H1 (cell line): Measurements from ENCODE around the gene PRPF31. TPM values are rescaled to one million over a fixed set of nuclear protein-coding genes. Genes with fewer than 3 reads are reported as not detected.

Experiments used
- CTCF ChIA-PET: fragments of 300-600 bp; sonication (Branson Sonifier 250); formaldehyde crosslinking; loops from one replicate; lab custom pipeline; 2021; ENCODE audit not compliant: partially characterized antibody; lab: Charles Lee
- POLR2A ChIA-PET: fragments of 300-600 bp; sonication (Branson Sonifier 250); formaldehyde crosslinking; loops from one replicate; lab custom pipeline; 2021; ENCODE audit warnings: inconsistent platforms; ENCODE audit not compliant: partially characterized antibody; lab: Charles Lee
- DNase-seq, 2 experiments: peaks; one replicate each; pipeline versions ENCODE4 v3.0.0 to v3.0.0-alpha.2; 2010 to 2022; ENCODE audit warnings: low spot score in 2 of 2, low read depth in 1 of 2, mixed read lengths in 1 of 2
- FAIRE-seq: peaks from 2 replicates; lab custom pipeline; 2011; peaks lifted over from hg19 to GRCh38; lab: Jason Lieb, UNC
- H2AFZ ChIP-seq: 2 replicates; pipeline ENCODE4 v1.8.1; 2012; ENCODE audit warnings: low read length, inconsistent platforms
- H2AK5ac ChIP-seq: 2 replicates; pipeline ENCODE4 v1.6.1; 2013; ENCODE audit warnings: low read depth, low read length
- H2BK120ac ChIP-seq: replicated peaks from 2 replicates; pipeline ENCODE3; 2013; ENCODE audit warnings: low read depth, low read length, inconsistent platforms
- H2BK12ac ChIP-seq: 2 replicates; pipeline ENCODE4 v1.6.1; 2013; ENCODE audit warnings: low read depth, low read length
- H2BK15ac ChIP-seq: 2 replicates; pipeline ENCODE4 v1.6.1; 2013; ENCODE audit warnings: low read length
- H2BK20ac ChIP-seq: 2 replicates; pipeline ENCODE4 v1.6.1; 2013; ENCODE audit warnings: low read length
- H2BK5ac ChIP-seq: 2 replicates; pipeline ENCODE4 v1.6.1; 2013; ENCODE audit warnings: low read depth, low read length
- H3K14ac ChIP-seq: 2 replicates; pipeline ENCODE4 v1.6.1; 2013; ENCODE audit warnings: inconsistent platforms; ENCODE audit not compliant: insufficient read length
- H3K18ac ChIP-seq: 2 replicates; pipeline ENCODE4 v1.6.1; 2013; ENCODE audit warnings: low read length; ENCODE audit errors: extremely low read depth
- H3K23ac ChIP-seq: 2 replicates; pipeline ENCODE4 v1.6.1; 2013; ENCODE audit warnings: inconsistent platforms; ENCODE audit not compliant: insufficient read length
- H3K23me2 ChIP-seq: 2 replicates; pipeline ENCODE4 v1.6.1; 2013; ENCODE audit warnings: low read depth, low read length
- H3K27ac ChIP-seq: 2 replicates; pipeline ENCODE4 v1.6.1; 2011; ENCODE audit warnings: low read depth, low read length, inconsistent platforms
- H3K27me3 ChIP-seq, 4 experiments: replicated peaks in 1 of 4; 1 replicate in 1 of 4; 2 replicates in 3 of 4; pipeline versions ENCODE4 v1.6.1 to v1.8.1; 2011 to 2013; ENCODE audit warnings: low read length in 3 of 4, mild to moderate bottlenecking in 3 of 4, inconsistent platforms in 2 of 4, mixed read lengths in 2 of 4, moderate library complexity in 1 of 4; ENCODE audit not compliant: control insufficient read depth in 3 of 4, insufficient read depth in 3 of 4; ENCODE audit errors: extremely low read depth in 1 of 4
- H3K36me3 ChIP-seq, 4 experiments: 2 replicates each; pipeline versions ENCODE4 v1.6.1 to v1.8.1; 2011 to 2013; ENCODE audit warnings: mild to moderate bottlenecking in 4 of 4, low read length in 3 of 4, moderate library complexity in 2 of 4, control low read depth in 1 of 4, inconsistent platforms in 1 of 4; ENCODE audit not compliant: insufficient read depth in 4 of 4, control insufficient read depth in 2 of 4
- H3K4ac ChIP-seq: replicated peaks from 2 replicates; pipeline ENCODE3; 2013; ENCODE audit warnings: low read length, low read depth, mixed read lengths, inconsistent platforms; ENCODE audit not compliant: insufficient read length
- H3K4me1 ChIP-seq, 4 experiments: replicated peaks in 1 of 4; 1 replicate in 1 of 4; 2 replicates in 3 of 4; pipeline versions ENCODE4 v1.6.1 to v1.8.1; 2011 to 2013; ENCODE audit warnings: low read length in 3 of 4, inconsistent platforms in 2 of 4, mixed read lengths in 1 of 4; ENCODE audit not compliant: insufficient read depth in 4 of 4, control insufficient read depth in 3 of 4
- H3K4me2 ChIP-seq, 2 experiments: 2 replicates each; pipeline versions ENCODE4 v1.6.1 to v1.8.1; 2011 to 2013; ENCODE audit warnings: low read depth in 2 of 2, low read length in 2 of 2, control low read depth in 1 of 2, inconsistent platforms in 1 of 2, mild to moderate bottlenecking in 1 of 2; ENCODE audit not compliant: insufficient read depth in 1 of 2
- H3K4me3 ChIP-seq, 4 experiments: fragments of 200-600, 300-600 bp in 1 of 4; sonication (generic), shearing (Covaris generic), sonication (Bioruptor Twin) in 1 of 4; 2 replicates each; pipeline versions ENCODE4 v1.5.1 to v1.8.1; 2011 to 2016; ENCODE audit warnings: low read length in 4 of 4, low read depth in 3 of 4, control low read depth in 2 of 4, inconsistent platforms in 2 of 4, mild to moderate bottlenecking in 2 of 4, mixed read lengths in 1 of 4, moderate library complexity in 1 of 4; ENCODE audit not compliant: insufficient read depth in 2 of 4; ENCODE audit errors: extremely low read depth in 1 of 4
- H3K56ac ChIP-seq: replicated peaks from 2 replicates; pipeline ENCODE3; 2013; ENCODE audit warnings: low read depth, mild to moderate bottlenecking, mixed read lengths, low read length, inconsistent platforms; ENCODE audit not compliant: insufficient read length
- H3K79me1 ChIP-seq: 2 replicates; pipeline ENCODE4 v1.6.1; 2013; ENCODE audit warnings: low read depth, low read length, control low read depth
- H3K79me2 ChIP-seq, 2 experiments: 2 replicates each; pipeline versions ENCODE4 v1.6.1 to v1.8.1; 2012 to 2013; ENCODE audit warnings: low read length in 2 of 2, mild to moderate bottlenecking in 2 of 2, inconsistent platforms in 1 of 2; ENCODE audit not compliant: insufficient read depth in 2 of 2, control insufficient read depth in 1 of 2
- H3K9ac ChIP-seq, 4 experiments: replicated peaks in 1 of 4; 1 replicate in 1 of 4; 2 replicates in 3 of 4; pipeline versions ENCODE4 v1.6.1 to v1.8.1; 2011 to 2013; ENCODE audit warnings: low read depth in 3 of 4, low read length in 3 of 4, control low read depth in 2 of 4, mild to moderate bottlenecking in 2 of 4, moderate library complexity in 2 of 4, inconsistent platforms in 1 of 4; ENCODE audit errors: extremely low read depth in 1 of 4
- H3K9me3 ChIP-seq, 2 experiments: 2 replicates each; pipeline versions ENCODE4 v1.6.1 to v1.8.1; 2012 to 2013; ENCODE audit warnings: mild to moderate bottlenecking in 2 of 2, moderate library complexity in 2 of 2, control low read depth in 1 of 2, inconsistent platforms in 1 of 2, low read depth in 1 of 2, low read length in 1 of 2, mixed read lengths in 1 of 2; ENCODE audit not compliant: insufficient read depth in 2 of 2
- H4K20me1 ChIP-seq, 2 experiments: replicated peaks in 1 of 2; 2 replicates each; pipeline versions ENCODE3 to v1.8.1; 2011 to 2013; ENCODE audit warnings: inconsistent platforms in 2 of 2, low read length in 2 of 2, mild to moderate bottlenecking in 1 of 2; ENCODE audit not compliant: insufficient read depth in 2 of 2, control insufficient read depth in 1 of 2
- H4K5ac ChIP-seq: 2 replicates; pipeline ENCODE4 v1.6.1; 2013; ENCODE audit warnings: low read length, low read depth, mixed read lengths, inconsistent platforms; ENCODE audit not compliant: insufficient read length
- H4K8ac ChIP-seq: 2 replicates; pipeline ENCODE4 v1.8.0; 2013; ENCODE audit warnings: mild to moderate bottlenecking, moderate library complexity, low read length, inconsistent platforms; ENCODE audit not compliant: insufficient read depth; ENCODE audit errors: extremely low read depth
- H4K91ac ChIP-seq: replicated peaks from 2 replicates; pipeline ENCODE3; 2013; ENCODE audit warnings: low read length, mixed read lengths, inconsistent platforms; ENCODE audit not compliant: insufficient read length
- CEBPB ChIP-seq: IDR thresholded peaks from 2 replicates; pipeline ENCODE4 v1.6.1; 2012; ENCODE audit warnings: low read depth, low read length
- CHD1 ChIP-seq: IDR thresholded peaks from 2 replicates; pipeline ENCODE4 v1.6.1; 2012; ENCODE audit warnings: low read depth, low read length, improper control_type of control experiment
- GTF2F1 ChIP-seq: IDR thresholded peaks from 2 replicates; pipeline ENCODE4 v1.6.1; 2012; ENCODE audit warnings: low read depth, low read length, improper control_type of control experiment, borderline replicate concordance
- MAFK ChIP-seq: IDR thresholded peaks from 2 replicates; pipeline ENCODE4 v1.6.1; 2012; ENCODE audit warnings: low read depth, mild to moderate bottlenecking, improper control_type of control experiment, low read length
- POLR2A ChIP-seq, 2 experiments: IDR thresholded peaks; 1 replicate in 1 of 2; 2 replicates in 1 of 2; pipeline ENCODE4 v1.6.1; 2011; ENCODE audit warnings: low read depth in 2 of 2, low read length in 2 of 2, mild to moderate bottlenecking in 2 of 2; ENCODE audit errors: control extremely low read depth in 1 of 2
- SAP30 ChIP-seq: fragments of 300-600 bp; sonication (generic); IDR thresholded peaks from 2 replicates; pipeline ENCODE4 v1.7.1; 2012; ENCODE audit warnings: low read length, moderate library complexity, mild to moderate bottlenecking, inconsistent platforms; ENCODE audit not compliant: insufficient read depth, insufficient replicate concordance
- SIX5 ChIP-seq: IDR thresholded peaks from 2 replicates; pipeline ENCODE4 v1.6.1; 2011; ENCODE audit warnings: mild to moderate bottlenecking, low read depth, low read length
- WGBS, 2 experiments: shearing (Covaris generic) in 1 of 2; methylation state at CpG; one replicate each; pipeline versions ENCODE4 v1.1.6 to v1.1.7; 2013 to 2015; ENCODE audit warnings: low lambda C conversion rate in 2 of 2, mixed read lengths in 2 of 2, inconsistent platforms in 1 of 2, low coverage in 1 of 2, missing lambda C conversion rate in 1 of 2; ENCODE audit not compliant: insufficient replicate concordance in 2 of 2, insufficient coverage in 1 of 2, insufficient read length in 1 of 2; ENCODE audit errors: extremely low coverage in 1 of 2, missing lambda C conversion rate in 1 of 2; 5-methylcytosine and 5-hydroxymethylcytosine counted together
- polyA plus RNA-seq, 7 experiments: library from polyadenylated mRNA; depleted of rRNA in 3 of 7; stranded (reverse) in 5 of 7; unstranded in 2 of 7; fragments of >200 nt in 5 of 7; fragments of 200-250 nt in 2 of 7; gene quantifications; 1 replicate in 5 of 7; 2 replicates in 1 of 7; 4 replicates in 1 of 7; pipeline versions ENCODE4 v1.2.1 to v1.2.3, GENCODE V29; 2011 to 2013; ENCODE audit warnings: missing spikeins in 2 of 7, mixed read lengths in 2 of 7
- total RNA-seq: library from RNA; stranded (reverse); fragmentation: NEBNext Ultra II Directional; extraction: Animal tissue kit (Norgen Biotek cat#: 25700); gene quantifications from 2 replicates; pipeline ENCODE4 v1.2.1, GENCODE V29; 2021
- TF ChIP-seq, protein P1 (sequence below): IDR thresholded peaks from 2 replicates; pipeline ENCODE4 v1.6.1; 2011; ENCODE audit warnings: low read length, improper control_type of control experiment

PRPF31 gene
- total and polyA plus RNA-seq, 2 of the 8 experiments (the other 6 are each of a cell fraction or from before 2014, with no cell fraction given) = 51.1 to 97.4 TPM

DNA sequence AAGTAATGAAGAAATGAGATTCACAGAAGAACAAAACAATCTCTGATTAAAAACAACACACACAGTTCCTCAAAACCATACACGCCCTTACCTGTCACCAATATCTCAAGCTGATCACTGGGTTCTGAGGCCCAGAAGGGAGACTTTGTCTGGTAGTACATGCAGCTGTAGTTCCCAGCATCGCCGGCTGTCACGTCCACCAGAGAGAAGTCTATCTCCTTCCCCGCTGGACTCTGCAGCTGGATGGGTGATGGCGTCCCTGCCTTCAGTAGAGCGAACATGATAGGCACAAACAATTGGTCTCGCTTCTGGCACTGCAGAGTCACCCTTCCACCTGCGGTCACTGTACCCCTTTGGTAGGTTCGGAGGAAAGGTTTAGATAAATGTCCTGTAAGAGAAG lies 41.7 kb upstream of the PRPF31 start:
- no peaks in the 10 kb centered on the region; a peak in 1 of 7 replicates for H3K27me3 ChIP-seq
- no peak overlapping the region for H2BK12ac ChIP-seq
- H2AFZ ChIP-seq = no peak overlapping the region
- H4K8ac ChIP-seq = no peak overlapping the region
- no peak overlapping the region for H3K56ac ChIP-seq
- H3K18ac ChIP-seq = no peak overlapping the region
- H2BK15ac ChIP-seq = no peak overlapping the region
- FAIRE-seq (no peak), DNase-seq (no peak)
- no peak overlapping the region for H3K4me2 ChIP-seq
- no peak overlapping the region for H3K27ac ChIP-seq
- H2AK5ac ChIP-seq = no peak overlapping the region
- no peak overlapping the region for H2BK120ac ChIP-seq
- no peak overlapping the region for H4K5ac ChIP-seq
- H2BK20ac ChIP-seq = no peak overlapping the region
- H4K20me1 ChIP-seq = no peaks in the 10 kb centered on the region
- H3K4ac ChIP-seq = no peak overlapping the region
- no peak overlapping the region for H3K9ac ChIP-seq
- CTCF ChIA-PET = no interaction called here
- no peak overlapping the region for H3K23ac ChIP-seq
- H4K91ac ChIP-seq = no peak overlapping the region
- H3K4me3 ChIP-seq = no peak overlapping the region
- no peaks in the 10 kb centered on the region for H3K9me3 ChIP-seq
- H3K23me2 ChIP-seq = no peaks in the 10 kb centered on the region
- POLR2A ChIA-PET = no interaction called here
- no peaks in the 10 kb centered on the region for H3K36me3 ChIP-seq
- H3K79me2 ChIP-seq = no peaks in the 10 kb centered on the region
- no peaks in the 10 kb centered on the region for H3K79me1 ChIP-seq
- 93% methylated on average over 10 of the region's 10 CpGs; no CpG with 5 or more reads in 1 of the 2 experiments for WGBS, 2 experiments
- no peaks in the 10 kb centered on the region for H3K4me1 ChIP-seq
- no peak overlapping the region for H2BK5ac ChIP-seq
- H3K14ac ChIP-seq = no peak overlapping the region
- TF ChIP-seq SAP30 (no peak), CEBPB (no peak), SIX5 (no peak), GTF2F1 (no peak), MAFK (no peak), POLR2A (IDR thresholded peaks at IDR 0.05; ENCODE audit: control extremely low read depth in 1 of 2, low read depth in 2 of 2, low read length in 2 of 2) (no peak), CHD1 (no peak)
- TF ChIP-seq, protein P1, sequence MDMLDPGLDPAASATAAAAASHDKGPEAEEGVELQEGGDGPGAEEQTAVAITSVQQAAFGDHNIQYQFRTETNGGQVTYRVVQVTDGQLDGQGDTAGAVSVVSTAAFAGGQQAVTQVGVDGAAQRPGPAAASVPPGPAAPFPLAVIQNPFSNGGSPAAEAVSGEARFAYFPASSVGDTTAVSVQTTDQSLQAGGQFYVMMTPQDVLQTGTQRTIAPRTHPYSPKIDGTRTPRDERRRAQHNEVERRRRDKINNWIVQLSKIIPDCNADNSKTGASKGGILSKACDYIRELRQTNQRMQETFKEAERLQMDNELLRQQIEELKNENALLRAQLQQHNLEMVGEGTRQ = no peak
